T47D (cell line): ENCODE results near the gene LRIT1.

Experiments
- DNase-seq, 2 experiments: peaks; one replicate each; pipeline versions ENCODE4 v3.0.0 to v3.0.0-alpha.2; 2011 to 2012; ENCODE audit warnings: low read depth in 1 of 2, low spot score in 1 of 2
- JUND ChIP-seq: IDR thresholded peaks from 2 replicates; pipeline ENCODE4 v1.6.1; 2012; ENCODE audit warnings: low read depth
- in situ Hi-C: cut with HindIII; loops from 2 replicates; pipeline ENCODE4 v1.10.0; 2016; ENCODE audit warnings: low sequenced_read_pairs, low pct_unique_long_range_greater_than_20kb

The LRIT1 gene

DNA sequence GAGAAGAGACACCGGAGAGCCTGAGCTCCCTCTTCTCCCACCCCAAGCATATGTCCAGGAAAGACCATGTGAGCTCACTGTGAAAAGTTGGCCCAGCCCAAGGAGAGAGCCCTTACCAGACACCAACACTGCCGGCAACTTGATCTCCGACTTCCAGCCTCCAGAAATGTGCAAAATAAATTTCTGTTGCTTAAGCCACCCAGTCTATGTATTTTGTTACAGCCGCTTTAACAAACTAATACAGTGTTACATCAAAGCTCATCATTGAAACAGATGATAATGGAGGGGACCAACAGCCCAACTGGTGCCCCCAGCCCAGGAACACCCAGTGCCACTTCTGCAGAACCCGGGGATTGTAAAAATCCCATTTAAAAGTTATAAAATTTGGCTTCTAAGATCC, 22.4 kb upstream of the LRIT1 start:
- no peak for DNase-seq
- in situ Hi-C loops: no loop called here
- TF ChIP-seq JUND: no peak

DNA sequence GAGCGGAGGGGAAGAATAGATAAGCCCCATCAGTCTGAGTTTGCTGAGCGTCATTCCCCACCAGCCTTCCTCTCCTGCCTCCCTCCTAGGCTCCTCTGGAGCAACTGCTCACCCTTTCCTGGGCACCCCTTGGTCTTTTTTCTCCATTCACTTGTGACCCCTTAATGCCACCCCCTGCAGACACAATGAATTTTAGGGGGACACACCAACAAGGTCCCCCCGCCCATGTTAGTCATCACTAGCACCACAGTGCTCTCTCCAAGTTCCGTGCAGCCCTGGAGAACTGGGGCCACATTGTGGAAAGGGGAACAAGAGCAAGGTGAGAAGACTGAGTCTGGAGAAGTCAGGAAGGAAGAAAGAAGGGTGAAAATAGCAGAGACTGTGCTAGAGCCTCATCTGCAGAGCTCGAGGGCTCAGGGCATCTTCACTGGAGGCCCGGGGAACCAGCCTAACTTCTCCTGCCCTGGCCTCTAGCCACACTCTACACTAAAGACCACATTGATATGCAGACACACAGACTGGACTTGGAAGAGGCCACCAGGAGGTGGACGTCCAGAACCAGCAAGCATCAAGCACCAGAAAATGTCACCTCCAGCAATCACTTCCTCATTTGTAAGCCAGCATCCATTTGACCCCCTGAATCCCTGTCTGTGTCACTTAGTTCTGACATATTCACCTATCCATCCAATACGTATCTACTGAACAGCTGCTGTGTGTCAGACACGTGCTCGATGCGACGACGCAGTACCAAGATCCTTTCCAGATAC, 21.0 kb upstream of the LRIT1 start:
- TF ChIP-seq JUND: no peak
- in situ Hi-C loops: no loop called here
- DNase-seq: no peak

DNA sequence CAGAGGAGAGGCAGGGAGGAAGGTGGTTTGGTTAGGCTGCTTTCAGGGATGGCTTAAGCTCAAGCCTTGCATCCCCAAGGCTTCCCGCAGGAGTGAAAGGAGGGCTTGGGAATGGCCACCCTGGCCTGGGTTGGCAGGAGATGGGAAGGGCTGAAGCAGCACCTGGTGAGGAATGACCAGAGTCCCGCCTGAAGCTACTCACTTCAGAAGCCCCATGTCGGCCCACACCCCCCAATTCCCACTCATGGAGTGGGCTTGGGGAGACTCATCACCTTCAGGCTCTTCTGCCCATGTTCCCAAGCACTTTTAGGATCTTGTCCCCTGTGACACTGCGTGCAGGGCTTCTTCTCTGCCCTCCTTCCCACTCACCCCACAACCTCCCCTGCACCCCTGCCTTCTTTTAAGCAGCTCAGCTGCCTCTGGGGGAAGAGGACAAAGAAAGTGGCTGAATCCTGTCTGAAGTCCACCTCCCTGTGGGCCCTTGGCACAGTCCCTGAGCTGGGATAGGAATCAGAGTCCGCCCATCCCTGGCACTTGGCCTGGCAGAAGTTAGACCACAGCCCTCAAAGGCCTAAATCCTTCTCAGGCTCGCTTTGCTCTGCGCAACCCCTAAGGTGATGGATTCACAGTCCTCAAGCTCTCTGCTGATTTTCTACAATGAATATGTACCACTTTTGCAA, 20.0 kb upstream of the LRIT1 start:
- DNase-seq: no peak
- in situ Hi-C loops: no loop called here
- no peak for TF ChIP-seq JUND

DNA sequence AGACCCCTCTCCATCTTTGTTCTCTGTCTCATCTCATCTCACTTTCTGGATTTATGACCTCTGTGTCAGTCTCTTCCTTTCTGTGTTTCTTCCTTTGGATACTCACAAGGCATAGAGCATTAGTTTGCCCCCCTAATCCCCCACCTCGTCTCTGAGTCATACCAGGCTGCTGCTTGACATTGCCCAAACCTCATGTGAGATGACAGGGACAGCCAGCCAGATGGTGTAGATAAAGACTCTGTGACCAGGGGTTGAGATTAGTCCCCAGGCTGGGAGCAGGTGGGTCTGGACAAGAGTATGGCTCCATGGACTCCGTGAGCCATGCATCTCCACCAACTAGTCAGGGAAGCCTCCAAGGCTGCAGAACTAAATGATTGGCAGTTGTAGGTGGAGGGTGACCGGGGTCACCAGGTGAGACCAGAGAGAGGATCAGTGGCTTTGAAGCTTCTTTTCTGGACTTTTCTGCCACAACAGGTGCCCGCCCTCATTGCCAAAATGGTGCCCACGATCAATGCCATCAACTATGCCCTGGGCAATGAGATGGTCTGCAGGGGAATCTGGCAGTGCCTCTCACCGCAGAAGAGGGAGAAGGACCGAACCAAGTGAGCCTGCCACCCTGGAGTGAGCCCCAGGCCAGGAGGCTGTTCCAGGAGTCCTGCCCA, 16.8 kb upstream of the LRIT1 start:
- in situ Hi-C loops: no loop called here
- DNase-seq: no peak

DNA sequence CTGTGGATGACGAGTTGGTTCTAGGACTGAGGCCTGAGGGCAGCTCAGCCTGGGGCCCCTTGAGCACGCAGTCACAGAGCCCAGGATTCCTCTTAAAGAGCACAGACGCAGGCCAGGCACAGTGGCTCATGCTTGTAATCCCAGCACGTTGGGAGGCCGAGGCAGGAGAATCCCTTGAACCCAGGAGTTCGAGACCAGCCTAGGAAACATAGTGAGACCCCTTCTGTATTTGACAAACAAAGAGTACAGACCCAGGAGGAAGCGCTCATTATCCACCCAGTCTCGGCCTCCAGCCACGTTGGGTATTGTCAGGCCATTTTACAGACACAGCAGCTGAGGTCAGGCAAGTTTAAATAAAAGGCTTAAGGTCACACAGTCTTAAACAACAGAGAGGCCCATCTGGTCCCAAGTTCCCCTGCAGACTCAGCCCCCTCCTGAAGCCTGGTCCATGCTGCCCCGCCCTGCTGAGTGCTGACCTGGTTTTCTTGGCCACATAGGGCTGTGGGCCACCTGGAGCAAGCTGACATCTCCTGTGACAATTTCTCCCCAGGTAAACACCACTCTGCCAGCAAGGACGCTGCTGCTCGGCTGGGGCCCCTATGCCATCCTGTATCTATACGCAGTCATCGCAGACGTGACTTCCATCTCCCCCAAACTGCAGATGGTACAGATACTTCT, 16.1 kb upstream of the LRIT1 start:
- TF ChIP-seq JUND: no peak
- DNase-seq: no peak
- in situ Hi-C loops: no loop called here

More for the DNA sequence above, 16.8 kb upstream of the LRIT1 start:
- TF ChIP-seq JUND: no peak

DNA sequence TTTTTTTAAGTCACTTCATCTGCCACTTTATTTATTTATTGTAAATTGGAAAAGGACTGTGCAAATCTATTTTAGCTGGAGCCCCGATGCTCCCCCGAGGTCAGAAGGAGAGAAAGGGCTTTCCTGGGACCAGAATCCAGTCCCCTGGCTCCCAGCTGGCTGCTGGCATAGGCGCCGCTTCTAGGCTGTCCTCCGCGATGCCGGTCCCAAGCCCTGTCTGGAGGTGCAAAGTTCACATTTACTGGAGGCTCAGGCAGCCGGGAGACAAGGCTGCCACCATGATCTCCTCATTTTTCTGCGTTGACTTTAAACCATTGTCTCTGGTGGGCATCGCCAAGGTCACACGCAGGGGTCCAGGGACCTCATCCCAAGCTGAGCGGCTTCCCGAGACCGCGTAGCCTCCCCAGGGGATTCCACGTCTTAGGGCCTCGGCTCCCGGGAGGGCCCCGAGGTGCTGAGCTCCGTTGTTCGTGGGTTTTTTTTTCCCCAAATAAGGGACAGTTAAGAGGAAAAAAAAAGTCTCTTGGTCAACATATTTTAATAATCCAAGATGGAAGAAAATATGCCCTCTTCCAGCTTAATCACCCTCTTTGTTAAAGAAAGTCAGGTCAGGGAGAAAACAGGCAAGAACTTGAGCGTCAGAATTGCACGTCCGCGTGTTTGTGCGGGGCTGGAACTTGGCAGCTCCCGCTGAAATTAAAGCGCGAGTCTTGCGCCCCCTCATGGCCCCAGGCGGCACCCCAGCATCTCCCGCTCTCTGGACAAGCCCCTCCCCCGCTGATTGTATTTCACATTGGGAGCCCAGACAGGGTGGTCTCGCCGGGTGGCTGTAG, 15.4 kb upstream of the LRIT1 start:
- in situ Hi-C loops: no loop called here
- TF ChIP-seq JUND: no peak
- DNase-seq: peak in 1 of 2 experiments; percentile 20

DNA sequence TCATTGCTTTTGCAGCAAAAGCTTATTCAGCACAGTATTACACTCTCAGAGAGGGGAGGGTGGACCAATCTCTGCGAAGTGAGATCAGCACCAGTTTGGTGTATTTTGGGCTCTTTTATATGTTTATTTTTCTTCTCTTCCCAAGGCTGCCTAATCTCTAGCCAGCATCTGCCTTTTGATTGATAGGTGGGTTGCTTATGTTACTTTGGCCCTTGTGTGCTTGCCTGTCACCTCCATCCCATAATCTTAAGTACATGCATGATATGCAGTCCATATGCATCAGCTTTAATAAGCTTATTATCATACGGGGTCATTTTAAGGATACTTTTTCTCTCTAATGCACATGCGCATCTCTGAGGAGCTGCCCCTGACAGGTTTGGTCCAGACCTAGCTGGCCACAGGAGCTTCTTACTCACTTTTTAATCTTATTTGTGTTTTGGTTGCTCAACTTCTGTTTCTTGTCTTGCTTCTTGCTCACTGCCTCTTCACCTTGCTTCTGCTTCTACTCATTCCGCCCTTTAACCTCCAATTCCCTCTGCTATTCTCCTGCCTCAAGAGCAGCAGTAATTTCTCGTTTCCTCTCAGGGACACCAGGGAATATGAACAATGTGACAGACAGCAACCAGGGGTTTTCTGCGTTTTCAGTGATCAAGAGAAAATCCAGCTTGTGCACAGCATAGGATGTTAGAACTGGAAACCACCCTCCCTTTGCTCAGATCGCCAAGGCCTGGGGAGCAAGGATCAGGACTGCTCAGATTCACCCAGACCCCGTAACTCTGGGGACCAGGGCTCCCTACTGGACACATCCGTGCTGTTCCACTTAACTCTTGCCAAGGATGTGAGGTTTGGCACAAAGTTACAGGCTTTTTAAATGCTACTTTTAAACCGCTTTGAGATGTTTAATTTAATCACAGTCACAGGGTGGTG, 13.5 kb upstream of the LRIT1 start:
- in situ Hi-C loops: no loop called here
- no peak for TF ChIP-seq JUND
- no peak for DNase-seq

DNA sequence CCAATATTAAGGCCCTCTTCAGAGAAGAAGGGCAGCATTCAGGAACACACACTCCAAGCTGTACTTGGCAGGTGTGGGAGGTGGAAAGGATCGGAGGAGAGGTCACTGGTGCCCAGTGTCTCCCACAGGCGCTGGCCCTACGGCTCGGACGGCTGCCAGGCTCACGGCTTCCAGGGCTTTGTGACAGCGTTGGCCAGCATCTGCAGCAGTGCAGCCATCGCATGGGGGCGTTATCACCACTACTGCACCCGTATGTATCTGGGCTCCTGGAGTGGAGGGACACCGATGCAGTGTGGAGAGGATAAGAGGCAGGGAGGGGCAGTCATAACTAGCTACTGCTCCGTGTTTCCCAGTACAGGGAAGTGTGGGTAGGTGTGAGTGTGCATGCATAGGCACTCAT, 7.4 kb upstream of the LRIT1 start:
- in situ Hi-C loops: no loop called here

DNA sequence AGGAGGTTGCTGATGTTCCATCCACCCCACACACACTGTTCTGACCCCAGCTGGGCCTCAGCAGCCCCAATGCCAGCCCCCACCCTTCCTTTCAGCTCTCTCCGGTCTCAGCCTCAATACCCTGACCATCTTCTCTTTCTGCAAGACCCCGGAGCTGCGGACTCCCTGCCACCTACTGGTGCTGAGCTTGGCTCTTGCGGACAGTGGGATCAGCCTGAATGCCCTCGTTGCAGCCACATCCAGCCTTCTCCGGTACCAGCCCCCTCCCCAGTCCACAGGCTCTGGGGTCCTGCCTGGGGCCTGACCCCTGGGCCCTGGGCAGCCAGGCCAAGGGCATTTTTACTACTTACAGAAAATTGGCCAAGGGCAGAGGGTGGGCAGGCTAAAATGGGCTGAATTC, 6.2 kb upstream of the LRIT1 start:
- DNase-seq: no peak
- TF ChIP-seq JUND: no peak
- in situ Hi-C loops: no loop called here

More for the DNA sequence above, 7.4 kb upstream of the LRIT1 start:
- DNase-seq: no peak
- no peak for TF ChIP-seq JUND

DNA sequence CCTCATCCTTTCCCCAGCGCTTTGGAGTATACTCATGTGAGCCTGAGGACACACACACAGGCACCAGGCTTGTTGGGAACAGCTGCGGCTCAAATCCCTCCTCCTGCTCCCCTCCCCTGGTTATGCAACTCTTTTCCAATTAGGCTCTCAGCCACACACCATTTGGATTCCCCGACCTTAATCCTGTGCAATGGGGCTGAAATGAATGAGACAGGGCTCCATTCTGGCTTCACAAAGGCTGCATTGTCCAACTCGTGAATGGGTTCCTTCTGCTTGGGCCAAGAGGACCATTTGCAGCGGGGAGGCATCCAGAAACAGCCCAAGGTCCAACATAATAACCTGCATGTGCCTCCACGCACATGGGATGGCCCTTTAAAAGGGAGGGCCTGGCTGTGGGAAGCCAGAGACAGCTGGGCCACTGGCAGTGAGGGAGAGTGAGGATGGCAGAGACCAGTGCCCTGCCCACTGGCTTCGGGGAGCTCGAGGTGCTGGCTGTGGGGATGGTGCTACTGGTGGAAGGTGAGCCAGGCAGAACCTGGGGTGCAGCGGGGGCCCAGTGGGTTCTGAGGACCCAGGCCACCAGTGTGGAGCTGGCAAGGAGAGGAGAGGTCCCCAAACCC, 3.4 kb upstream of the LRIT1 start, which contains the start of gene RGR:
Gene RGR (plus strand): TSS at position 403 of the 620 bp plus-strand sequence. CDS start 38 bp downstream, at position 441.
- no peak for TF ChIP-seq JUND
- no peak for DNase-seq
- in situ Hi-C loops: no loop called here
